DND-41 (cell line): ENCODE results near the gene C5.

Experiments
- EZH2 ChIP-seq: IDR thresholded peaks from 3 replicates; pipeline ENCODE4 v1.6.1; 2012; ENCODE audit warnings: borderline replicate concordance, low read depth, mild to moderate bottlenecking, moderate library complexity, low read length, inconsistent platforms; ENCODE audit not compliant: severe bottlenecking
- TF ChIP-seq, protein P1 (sequence below): IDR thresholded peaks from 2 replicates; pipeline ENCODE4 v1.5.1; 2012; ENCODE audit warnings: borderline replicate concordance, low read length, moderate library complexity, mild to moderate bottlenecking; ENCODE audit not compliant: poor library complexity, severe bottlenecking; ENCODE audit errors: extremely low read depth

DNA sequence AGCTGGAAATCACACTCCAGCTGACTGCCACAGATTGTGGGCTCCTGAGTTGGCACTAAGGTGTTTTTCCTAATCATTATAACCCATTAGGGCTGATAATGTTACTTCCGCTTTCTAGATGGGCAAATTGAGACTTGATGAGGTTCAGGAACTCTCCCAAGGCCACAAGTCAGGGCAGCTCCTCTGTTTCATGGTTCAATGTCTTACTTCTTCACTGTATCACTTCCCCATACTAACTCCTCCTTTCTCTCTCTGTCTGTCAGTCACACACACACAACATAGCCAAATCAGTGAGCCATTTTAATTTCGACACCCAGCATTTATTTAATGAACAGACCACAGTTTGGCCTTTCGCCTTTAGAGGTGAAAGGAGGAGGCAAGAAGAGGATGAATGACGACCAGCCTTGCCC is 105.6 kb downstream of the C5 start:
- TF ChIP-seq, protein P1, sequence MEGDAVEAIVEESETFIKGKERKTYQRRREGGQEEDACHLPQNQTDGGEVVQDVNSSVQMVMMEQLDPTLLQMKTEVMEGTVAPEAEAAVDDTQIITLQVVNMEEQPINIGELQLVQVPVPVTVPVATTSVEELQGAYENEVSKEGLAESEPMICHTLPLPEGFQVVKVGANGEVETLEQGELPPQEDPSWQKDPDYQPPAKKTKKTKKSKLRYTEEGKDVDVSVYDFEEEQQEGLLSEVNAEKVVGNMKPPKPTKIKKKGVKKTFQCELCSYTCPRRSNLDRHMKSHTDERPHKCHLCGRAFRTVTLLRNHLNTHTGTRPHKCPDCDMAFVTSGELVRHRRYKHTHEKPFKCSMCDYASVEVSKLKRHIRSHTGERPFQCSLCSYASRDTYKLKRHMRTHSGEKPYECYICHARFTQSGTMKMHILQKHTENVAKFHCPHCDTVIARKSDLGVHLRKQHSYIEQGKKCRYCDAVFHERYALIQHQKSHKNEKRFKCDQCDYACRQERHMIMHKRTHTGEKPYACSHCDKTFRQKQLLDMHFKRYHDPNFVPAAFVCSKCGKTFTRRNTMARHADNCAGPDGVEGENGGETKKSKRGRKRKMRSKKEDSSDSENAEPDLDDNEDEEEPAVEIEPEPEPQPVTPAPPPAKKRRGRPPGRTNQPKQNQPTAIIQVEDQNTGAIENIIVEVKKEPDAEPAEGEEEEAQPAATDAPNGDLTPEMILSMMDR, result no peak
- TF ChIP-seq EZH2, result no peak
